Superior temporal gyrus (tissue), 1 donor: Measurements from ENCODE around the gene JMJD1C.
"Not testable (repeated sequence)": the region's sequence is repeated elsewhere in the genome, so short reads cannot be mapped to it uniquely, and the experiment has no call there.

Source experiments
- DNase-seq: peaks from one replicate; pipeline ENCODE4 v3.0.0-alpha.2; 2016; ENCODE audit errors: extremely low spot score

Gene JMJD1C

DNA sequence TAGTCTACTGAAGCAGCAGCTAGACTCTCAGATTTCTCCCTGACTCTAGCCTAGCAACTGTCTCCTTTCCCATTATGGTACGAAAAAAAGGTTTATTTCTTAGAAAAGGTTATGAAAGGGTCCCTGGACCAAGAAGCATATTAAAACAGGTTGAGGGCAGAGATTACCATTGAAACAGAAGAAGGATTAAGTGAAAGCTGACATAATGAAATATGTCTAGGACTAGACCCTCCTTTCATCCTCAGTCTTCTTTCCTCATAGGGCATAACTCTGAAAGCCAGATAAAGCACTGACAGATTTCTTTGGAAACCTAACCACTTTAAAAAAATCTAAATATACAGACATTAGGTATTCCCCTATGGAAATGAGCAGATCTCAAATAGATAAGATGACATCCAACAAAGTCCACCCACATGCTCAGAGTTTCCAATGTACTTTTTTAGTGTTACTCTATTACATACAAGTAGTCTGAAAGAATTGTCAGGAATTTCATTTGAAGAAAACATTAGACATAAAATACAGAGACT is 58.6 kb downstream of the JMJD1C start:
- DNase-seq, result no peak

DNA sequence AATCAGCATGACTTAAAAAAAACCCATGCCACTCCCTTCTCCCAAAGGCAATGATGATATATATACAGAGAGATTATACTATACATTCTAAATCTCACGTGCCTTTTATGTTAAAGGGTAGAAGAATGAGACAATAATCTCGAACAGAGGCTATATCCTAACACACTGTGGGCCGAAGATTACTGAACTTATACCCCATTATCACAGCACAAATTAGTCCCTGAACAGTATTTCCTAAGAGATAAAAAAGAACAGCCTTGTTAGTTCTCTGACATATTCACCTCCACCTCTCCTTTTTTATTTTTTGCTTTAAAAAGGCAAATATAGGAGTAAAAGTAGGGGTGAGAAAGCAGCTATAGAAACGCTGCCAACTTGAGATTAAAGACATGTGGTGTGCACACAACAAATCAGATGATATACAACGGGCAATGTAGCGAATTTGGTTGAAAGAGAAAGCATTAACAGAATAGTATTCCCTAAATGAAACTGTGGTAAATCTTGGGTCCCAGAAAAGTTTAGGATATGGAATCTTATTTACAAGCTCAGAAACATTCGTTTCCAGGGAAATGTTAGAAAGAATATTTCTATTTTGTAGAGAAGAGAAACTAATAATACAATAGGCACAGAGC is 69.5 kb downstream of the JMJD1C start:
- no peak for DNase-seq

DNA sequence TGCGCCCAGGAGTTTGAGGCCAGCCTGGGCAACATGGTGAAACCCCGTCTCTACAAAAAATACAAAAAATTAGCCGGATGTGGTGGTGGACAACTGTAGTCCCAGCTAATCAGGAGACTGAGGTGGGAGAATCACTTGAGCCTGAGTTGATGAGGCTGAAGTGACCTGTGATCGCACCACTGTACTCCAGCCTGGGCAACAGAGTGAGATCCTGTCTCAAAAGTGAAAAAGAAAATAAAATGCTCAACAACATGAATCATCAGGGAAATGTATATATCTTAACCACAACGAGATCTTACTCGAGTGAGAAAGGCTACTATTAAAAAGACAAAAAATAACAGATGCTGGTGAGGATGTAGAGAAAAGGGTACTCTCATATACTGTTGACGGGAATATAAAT is 72.7 kb downstream of the JMJD1C start:
- DNase-seq, result no peak

DNA sequence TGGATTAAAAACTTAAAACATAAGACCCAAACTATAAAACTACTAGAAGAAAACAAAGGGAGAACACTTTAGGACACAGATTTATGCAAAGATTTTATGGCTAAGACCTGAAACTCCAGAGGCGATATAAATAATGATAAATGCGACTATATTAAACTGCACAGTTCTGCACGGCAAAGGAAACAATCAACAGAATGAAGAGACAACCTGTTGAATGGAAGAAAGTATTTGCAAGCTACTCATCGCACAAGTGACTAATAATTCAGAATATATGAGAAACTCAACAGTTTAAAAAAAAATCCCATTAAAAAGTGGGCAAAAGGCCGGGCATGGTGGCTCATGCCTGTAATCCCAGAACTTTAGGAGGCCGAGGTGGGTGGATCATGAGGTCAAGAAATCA is 73.6 kb downstream of the JMJD1C start:
- no peak for DNase-seq

DNA sequence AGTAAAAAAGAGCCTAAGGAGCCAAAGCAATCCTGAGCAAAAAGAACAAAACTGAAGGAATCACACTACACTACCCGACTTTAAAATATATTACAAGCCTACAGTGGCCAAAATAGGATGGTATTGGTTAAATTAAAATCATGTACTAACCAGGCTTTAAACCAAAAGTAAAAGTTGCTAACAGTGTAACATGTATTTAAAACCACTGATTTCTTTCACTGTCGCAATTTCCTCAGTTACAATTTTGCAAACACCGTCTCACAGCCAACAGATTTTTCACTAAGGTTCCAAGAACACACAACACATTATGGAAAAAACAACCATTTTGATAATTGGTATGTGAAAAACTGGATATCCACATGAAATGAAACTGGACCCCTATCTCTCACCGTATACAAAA is 74.0 kb downstream of the JMJD1C start:
- no peak for DNase-seq

DNA sequence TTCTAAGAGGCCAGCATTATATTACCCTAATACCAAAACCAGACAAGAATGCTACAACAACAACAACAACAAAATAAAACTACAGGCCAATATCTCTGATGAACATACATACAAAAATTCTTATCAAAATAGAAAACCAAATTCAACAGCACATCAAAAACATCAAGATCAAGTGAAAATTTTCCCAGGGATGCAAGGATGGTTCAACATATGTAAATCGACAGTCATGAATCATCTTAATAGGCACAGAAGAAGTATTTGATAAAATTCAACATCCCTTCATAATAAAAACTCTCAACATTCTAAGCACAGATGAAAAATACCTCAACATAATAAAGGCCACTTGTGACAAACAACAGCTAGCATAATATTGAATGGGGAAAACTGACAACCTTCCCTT is 75.3 kb downstream of the JMJD1C start:
- DNase-seq, result no peak

DNA sequence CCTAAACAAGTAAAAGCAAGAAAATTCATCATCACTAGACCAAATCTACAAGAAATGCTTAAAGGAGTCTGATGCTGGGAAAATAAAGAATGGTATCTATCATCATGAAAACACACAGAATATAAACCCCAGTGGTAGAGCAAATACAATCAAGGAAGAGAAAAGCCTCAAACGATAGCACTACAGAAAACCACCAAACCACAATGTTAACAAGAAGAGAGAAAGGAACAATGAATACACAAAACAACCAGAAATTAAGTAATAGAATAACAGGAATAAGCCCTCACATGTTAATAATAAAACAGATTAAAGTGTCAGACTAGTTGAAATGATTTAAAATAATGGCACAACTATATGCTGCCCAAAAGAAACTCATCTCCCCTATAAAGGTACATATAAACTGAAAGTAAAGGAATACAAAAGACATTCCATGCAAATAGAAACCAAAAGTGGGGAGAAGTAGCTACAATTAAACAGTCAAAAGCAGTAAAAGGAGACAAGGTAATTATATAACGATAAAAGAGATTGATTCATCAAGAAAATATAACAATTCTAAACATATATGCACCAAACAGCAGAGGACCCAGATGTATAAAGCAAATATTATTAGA is 77.3 kb downstream of the JMJD1C start:
- DNase-seq, result no peak

DNA sequence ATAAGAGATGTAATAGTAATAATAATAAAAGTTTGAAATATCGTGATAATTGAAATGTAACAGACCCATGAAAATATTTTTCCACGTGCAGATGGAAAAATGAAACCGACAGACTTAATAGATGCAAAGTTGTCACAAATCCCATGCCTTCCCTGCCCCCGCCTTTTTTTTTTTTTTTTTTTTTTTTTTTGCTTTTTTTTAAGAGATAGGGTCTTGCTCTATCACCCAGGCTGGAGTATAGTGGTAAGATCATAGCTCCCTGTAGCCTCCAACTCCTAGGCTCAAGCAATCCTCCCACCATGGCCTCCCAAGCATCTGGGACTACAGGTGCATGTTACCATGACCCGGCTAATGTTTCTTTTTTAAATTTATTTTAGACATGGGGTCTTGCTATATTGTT is 80.5 kb downstream of the JMJD1C start:
- no peak for DNase-seq

DNA sequence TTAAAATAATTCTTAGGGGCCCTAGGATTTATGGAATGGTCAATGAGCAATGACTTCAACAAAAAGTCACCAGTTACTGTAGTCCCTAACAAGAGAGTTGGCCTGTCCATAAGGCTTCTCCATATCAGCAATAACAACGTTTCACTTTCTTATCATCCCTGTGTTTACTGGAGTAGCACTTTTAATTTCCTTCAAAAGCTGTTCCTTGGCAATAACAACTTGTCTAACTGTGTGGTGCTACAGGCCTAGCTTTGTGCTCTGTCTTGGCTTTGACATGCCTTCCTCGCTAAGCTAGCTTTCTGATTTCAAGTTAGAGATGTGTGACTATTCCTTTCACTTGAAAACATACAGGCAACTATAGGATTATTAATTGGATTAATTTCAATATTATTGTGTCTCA is 81.1 kb downstream of the JMJD1C start:
- no peak for DNase-seq

DNA sequence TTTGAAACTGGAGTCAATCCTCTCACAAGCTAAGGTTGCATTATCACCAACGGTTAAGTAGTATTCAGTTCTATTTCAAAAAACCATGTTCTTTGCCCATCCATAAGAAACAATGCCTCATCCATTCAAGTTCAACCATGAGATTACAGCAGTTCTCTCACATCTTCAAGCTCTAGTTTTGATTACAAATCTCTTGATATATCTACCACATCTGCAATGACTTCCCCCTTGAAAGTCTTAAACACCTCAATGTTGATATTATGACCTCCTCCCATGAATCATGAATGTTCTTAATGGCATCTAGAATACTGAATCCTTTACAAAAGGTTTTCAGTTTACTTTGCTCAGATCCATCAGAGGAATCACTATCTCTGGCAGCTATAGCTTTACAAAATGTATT is 81.8 kb downstream of the JMJD1C start:
- no peak for DNase-seq

DNA sequence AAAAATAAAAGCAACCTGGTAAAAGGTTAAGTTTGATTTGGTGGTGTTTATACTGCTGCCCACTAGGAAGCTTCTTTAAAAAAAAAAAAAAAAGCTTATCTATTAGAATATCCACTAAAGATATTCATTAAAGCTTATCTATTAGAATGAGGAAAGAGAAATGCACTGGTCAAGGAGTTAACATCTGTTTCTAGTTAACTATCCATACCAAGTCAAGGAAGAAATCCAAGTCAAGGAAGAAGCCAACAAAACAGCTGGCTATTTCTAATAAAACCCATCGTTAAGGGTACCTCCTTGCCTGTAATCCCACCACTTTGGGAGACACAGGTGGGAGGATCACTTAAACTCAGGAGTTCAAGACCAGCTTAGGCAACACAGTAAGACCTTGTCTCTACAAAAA is 82.6 kb downstream of the JMJD1C start:
- DNase-seq, result no peak

DNA sequence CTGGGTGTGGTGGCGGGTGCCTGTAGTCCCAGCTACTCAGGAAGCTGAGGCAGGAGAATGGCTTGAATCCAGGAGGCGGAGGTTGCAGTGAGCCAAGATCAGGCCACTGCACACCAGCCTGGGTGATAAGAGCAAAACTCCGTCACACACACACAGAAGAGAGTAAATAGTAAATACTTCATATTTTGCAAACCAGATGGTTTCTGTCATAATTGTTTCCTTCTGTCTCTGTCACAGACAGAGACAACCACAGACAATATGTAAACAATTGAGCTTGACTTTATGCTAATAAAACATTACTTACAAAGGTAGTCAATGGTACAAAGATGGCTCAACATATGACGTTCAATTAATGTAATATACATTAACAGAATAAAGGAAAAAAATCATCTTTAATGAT is 83.7 kb downstream of the JMJD1C start:
- DNase-seq, result no peak

DNA sequence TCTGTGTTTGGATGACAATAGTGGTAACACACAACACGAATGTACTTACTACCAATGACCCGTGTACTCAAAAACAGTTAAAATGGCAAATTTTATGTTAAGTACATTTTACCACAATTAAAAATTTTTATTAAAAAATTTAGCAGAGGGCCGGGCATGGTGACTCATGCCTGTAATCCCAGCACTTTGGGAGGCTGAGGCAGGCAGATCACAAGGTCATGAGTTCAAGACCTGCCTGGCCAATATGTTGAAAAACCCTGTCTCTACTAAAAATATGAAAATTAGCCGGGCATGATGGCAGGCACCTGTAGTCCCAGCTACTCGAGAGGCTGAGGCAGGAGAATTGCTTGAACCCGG is 88.5 kb downstream of the JMJD1C start:
- not testable (repeated sequence) for DNase-seq

DNA sequence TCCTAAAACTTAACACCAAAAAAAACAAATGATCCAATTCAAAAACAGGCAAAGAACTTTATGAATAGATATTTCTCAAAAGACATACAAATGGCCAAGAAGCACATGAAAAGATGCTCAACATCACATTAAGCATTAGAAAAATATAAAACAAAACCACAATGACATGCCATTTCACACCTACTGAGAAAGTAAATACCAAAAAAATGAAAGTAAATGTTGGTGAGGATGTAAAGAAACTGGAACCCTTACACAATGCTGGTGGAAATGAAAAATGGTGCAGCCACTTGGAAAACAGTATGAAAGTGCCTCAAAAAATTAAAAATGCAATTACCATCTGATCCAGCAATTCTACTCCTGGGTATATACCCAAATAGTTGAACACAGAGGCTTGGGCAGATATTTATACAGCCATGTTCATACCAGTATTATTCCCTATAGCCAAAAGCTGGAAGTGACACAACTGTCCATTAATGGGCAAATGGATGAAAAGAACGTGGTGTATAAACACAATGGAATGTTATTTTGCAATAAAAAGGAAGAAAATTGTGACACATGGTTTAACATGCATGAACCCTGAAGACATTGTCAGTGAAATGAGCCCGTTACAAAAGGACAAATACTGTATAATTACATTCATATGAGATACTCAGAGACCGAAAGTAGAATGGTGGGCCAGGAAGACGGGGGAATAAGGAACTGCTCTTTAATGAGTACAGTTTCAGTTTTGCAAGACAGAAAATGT is 89.0 kb downstream of the JMJD1C start:
- no peak for DNase-seq

DNA sequence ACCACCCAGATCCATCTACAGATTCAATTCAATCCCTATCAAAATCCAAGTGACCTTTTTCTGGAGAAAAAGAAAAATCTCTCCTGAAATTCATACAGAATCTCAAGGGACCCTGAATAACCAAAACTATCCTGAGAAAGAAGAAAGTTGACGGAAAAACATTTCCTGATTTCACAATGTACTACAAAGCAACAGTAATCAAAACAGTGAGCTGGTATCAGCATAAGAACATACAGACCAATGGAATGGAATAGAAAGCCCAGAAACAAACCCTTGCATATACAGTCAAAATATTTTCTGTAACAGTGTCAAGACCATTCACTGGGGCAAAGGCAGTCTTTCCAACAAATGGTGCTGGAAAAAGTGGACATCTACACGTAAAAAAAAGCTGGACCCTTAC is 89.9 kb downstream of the JMJD1C start:
- no peak for DNase-seq

DNA sequence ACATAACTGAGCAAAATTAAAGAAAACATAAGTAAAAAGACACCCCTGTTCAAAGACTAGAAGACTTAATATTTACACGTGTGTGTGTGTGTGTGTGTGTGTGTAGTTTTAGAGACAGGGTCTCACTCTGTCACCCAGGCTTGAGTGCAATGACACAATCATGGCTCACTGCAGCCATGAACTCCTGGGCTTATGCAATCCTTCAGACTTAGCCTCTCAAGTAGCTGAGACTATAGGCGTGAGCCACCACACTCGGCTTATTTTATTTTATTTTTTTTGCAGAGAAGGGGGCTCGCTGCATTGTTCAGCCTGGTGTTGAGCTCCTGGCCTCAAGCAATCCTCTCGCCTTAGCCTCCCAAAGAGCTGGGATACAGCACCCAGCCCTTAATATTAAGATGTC is 90.3 kb downstream of the JMJD1C start:
- no peak for DNase-seq

DNA sequence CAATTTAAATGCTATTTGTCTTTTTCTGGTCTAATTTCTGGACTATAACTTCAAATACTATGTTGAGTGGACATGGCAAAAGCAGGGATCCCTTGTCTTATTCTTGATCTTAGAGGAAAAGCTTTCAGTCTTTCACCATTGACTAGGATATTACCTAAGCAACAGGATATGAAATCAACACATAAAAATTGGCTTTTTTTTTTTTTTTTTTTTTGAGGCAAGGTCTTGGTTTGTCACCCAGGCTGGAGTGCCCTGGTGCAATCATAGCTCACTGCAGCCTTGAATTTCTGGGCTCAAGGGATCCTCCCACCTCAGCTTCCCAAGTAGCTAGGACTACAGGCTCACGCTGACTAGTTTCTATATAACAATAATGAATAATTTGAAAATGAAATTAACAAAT is 90.8 kb downstream of the JMJD1C start:
- no peak for DNase-seq

DNA sequence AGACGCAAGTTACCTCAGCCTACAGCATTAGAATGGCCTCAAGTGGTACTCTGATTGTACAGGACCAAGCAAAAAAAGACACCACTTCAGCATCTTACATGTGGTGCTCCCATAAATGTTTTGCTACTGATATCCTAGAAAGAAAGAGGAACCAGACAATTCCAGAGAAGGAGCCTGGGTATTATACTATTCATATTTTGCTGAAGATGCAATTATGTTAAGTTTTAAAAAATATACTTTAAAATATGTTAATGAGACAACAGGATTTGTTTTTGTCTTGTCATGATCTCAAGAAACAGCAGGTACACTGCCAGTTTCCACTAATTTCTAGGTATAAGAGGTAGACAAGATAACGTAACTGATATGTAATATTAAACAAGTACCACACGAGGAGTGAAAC is 92.6 kb downstream of the JMJD1C start:
- no peak for DNase-seq

DNA sequence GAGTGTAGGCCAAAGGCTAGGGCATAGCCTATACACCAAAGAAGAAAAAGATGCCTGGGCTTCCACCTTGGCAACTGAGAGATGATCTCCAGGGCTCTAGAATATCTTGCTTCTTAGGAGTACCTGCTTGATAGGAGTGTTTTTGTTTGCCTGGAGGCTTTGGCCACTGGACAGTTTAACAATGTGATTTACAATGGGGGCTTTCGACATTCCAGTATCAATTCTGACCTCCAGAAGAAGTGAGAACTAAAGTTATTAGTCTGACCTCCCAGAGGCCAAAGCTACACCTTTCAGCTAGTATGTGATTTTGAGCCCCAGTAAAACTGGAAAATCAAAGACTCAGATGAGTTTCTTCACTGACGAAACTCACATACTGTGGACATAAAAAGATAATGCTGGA is 96.1 kb downstream of the JMJD1C start:
- no peak for DNase-seq

DNA sequence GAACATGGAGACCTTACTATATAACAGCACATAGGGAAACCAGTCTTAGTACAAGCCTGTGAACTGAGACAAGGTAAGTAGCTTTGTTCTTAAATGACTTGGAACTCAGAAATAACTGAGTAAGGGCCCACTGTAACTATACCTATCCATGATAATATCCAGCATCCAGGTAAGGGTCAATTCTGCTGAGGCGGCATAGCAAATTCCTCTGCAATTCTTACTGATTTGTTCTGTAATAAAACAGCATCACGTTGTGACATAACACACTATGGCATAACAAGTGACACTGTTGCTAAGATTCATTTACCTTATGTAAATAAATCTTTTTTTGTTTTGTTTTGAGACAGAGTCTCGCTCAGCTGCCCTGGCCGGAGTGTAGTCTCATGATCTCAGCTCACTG is 97.4 kb downstream of the JMJD1C start:
- no peak for DNase-seq

DNA sequence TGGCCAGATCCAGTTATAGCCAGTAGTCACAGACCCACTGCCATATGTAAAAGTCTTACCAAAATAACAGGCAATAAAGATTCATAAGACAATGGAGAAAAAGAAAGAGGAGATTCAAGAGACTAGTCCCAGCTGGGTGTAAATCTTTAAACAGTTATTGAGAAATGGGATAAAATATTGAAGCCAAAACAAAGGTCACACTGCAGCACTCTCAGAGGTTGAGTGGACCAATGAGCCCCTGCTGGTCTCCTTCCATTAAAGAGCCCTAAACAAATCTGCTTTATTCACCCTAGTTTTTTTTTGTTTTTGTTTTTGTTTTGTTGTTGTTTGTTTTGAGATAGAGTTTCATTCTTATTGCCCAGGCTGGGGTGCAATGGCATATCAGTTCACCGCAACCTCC is 98.8 kb downstream of the JMJD1C start:
- no peak for DNase-seq

DNA sequence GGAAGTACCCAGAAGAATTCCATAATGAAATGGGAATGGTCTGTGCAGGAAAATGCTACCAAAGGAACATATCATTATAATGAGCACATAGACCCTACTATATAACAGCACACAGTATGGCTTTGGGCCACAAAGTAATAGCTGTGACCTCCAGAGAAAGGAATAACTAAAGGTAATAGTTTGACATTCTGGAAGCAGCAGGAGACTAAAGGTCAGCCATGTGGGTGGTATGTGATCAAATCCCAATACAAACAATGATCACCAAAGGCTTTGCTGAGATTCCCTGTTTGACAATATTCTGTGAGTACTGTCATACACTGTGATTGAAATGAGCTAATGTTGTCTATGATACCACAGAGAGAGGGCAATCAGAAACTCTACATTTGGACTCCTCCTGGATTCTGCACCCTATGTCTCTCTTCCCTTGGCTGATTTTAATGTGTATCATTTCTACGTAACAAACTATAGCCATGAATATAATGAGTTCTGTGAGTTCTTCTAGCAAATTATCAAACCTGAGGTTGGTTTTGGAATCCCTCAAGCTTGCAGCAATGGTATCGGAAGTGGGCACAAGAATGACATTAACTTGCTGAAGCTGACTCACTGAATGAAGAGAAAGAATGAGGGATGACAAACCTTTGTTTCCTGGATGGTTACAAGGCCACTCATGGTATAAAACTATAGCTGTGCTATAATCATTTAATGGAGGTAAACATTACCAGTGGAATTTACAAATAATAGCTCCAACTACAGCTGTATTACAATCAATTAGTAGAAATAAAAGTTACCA is 99.6 kb downstream of the JMJD1C start:
- no peak for DNase-seq
